ENCODE results near the gene CENPK.
"Not testable (repeated sequence)": the region's sequence is repeated elsewhere in the genome, so short reads cannot be mapped to it uniquely, and the experiment has no call there.

The CENPK gene

DNA sequence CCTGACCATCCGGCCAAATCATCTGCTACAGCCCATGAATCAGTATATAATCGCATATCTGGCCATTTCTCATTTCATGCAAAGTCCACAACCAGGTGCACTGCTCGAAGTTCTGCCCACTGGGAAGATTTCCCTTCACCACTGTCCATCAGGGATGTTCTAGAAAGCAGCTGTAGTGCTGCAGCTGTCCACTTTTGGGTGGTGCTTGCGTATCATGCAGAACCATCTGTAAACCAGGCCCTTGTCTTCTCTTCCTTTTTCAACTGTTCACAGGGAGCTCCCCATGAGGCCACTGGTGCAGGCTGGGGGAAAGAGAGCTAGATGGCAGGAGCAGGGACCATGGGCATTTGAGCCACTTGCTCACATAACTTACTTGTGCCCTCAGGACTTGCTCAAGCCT is 73.8 kb downstream of the CENPK start:
- no peak for DNase-seq

DNA sequence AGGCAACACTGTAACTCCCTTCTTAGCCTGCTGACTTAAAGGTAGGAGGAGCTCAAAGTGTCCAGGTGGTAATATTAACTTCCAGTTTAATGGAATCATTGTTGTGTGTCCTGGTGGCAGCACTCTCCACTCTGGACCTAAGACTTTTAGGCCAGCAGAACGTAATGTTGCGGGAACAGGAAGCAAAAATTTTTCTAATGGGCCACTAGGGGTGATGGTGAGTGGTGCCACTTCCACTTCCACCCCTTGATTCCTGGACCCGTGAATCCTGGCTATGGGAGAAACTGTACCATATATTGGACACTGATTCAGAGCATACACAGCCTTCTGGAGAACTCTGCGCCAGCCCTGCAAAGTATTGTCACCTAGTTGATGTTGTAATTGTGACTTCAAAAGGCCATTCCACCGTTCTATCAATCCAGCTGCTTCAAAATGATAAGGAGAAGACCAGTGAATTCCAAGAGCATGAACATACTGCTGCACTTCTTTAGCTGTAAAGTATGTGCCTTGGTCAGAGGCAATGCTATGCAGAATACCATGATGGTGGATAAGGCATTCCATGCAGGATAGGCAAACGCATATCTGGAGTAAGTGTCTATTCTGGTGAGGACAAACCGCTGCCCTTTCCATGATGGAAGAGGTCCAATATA is 74.8 kb downstream of the CENPK start:
- DNase-seq, result not testable (repeated sequence)

DNA sequence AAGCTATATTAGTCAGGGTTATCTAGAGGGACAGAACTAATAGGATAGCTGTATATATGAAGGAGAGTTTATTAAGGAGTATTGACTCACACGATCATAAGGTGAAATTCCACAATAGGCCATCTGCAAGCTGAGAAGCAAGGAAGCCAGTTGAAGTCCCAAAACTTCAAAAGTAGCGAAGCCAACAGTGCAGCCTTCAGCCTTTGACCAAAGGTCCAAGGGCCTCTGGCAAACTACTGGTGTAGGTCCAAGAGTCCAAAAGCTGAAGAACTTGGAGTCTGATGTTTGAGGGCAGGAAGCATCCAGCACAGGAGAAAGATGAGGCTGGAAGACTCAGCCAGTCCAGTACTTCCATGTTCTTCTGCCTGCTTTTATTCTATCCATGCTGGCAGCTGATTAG is 76.2 kb downstream of the CENPK start:
- DNase-seq, result not testable (repeated sequence)

DNA sequence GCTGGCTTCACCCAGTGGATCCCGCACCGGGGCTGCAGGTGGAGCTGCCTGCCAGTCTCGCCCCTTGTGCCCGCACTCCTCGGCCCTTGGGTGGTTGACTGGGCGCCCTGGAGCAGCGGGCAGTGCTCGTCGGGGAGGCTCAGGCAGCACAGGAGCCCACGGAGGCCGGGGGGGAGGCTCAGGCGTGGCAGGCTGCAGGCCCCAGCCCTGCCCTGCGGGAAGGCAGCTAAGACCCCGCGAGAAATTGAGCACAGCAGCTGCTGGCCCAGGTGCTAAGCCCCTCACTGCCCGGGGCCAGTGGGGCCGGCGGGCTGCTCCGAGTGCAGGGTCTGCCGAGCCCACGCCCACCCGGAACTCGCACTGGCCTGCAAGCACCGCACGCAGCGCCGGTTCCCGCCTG is 77.6 kb downstream of the CENPK start:
- DNase-seq, result no peak

DNA sequence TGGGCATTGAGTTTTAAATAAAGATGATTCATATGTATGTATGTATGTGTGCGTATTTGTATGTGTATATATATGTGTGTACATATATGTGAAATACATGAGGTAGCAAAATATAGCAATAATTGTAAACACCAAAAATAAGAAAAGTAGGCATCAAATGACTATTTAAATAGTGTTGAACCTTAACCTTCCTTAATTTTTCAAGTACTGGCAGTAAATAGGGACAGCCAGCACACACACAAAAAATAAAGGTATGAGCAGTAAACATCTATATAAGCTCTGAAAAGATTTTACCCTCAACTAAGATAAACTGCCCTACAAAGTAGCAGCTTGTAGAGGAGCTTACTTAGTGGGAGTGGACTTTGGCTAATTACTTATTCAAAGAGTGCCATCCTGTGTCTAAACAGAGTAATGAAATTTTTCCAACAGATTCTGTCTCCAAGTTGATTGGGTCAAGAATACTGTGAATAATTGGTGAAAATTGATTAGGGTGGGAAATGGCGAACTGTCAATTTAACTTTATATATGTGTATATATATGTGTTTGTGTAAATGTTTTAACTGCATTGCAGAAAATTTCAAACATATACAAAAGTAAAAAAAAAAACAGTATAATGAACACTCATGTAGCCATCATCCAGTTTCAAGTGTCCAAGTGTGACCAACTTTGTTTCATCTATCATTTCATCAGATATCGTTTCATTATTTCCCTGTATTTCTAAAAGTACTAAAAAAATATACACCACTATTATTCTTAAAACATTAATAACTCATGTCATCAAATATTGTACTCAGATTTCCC is 79.2 kb downstream of the CENPK start:
- peak in 1 of 2 donors; percentile 28 for DNase-seq

DNA sequence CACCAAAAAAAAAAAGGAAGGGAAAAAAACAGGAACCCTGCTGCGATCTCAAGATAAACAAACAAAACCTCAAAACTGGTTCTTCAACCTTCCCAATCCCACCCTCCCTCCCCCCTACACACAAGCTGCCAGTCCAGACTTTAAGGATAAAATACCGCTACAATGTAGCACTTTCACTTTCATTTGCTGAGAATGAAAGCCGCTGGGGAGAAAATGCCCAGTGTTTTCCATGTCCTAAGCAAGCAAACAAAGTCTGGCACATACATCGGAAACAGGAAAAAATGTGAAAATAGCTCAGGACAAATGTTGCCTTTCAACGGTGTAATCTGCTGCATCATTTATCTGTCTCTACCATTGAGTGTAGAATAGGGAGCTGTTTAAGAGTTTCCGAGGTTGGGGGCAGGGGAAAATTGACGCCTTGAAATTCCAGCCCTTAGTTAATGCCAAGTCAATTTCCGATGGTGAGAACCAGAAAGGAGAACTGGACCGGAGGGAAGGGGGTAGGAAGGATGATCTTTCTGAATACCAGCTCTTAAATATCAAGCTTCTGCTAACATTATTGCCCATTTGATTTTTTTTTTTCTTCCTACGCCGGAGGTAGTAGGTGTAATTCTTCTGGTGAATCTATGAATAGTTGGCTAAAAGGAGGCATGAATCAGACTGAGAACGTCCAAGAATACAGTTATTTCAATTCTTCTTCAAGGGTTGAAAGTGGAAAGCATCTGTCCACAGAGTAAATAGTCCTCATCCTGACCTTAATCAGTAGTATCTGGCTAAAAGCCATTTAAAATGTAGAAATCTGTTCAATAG is 80.0 kb downstream of the CENPK start:
- peak; percentile 16 to 25 for DNase-seq

DNA sequence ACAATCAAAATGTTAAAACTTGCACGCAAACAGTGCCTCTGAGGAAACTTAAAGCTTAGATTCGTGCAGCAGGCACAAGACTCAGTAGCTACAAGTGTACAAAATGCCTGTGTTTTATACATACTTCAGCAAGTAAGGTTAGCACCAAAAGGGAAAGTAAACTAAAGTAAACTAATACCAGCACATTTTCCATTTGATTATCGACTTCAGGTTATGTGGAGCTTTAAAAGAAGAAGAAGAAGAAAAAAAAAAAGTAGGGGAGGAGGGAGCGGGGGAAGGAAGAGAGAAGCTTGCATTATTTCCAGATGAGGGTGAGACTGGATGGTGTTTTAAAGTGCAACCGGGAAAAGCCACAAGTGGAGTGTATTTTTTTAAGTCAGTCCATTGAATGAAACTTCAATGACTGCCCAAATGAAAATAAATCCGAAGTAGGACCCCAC is 80.7 kb downstream of the CENPK start:
- no peak for DNase-seq

DNA sequence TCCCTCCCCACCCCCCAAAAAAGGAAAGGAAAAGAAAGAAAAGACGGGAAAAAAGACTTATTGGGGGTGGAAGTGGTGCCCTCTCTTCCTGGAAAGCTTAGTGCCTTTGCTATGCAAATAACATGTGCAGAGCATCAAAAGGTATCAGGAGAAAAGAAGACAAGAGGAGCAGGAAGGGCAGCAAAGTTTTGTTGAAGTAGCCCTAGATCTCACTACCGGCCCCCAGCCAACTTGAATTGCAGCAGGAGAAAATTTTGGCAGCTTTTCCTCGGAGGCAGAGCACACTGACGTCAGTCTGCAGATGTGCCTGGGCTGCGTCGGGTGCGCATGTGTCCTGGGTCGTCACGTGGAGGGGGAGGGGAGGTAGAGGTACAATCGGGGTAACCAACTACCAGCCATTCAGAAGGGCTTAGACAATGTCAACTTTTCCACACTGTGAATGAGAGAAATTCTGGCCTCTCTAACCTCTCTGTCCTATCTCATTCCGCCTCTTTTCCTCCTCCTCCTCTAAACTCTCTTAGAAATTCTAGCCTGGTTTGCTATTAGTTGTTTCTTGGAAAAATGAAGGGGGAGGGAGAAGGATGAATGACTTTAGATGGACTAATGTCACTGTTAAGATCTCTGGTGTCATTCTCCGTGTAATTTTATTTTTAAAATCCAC is 81.2 kb downstream of the CENPK start, which contains the start of gene ADAMTS6:
Gene ADAMTS6 (minus strand): TSS at position 286 of the 661 bp plus-strand sequence. CDS start 8,247 bp downstream, outside the sequence.
- peak; percentile 8 to 56 for DNase-seq

DNA sequence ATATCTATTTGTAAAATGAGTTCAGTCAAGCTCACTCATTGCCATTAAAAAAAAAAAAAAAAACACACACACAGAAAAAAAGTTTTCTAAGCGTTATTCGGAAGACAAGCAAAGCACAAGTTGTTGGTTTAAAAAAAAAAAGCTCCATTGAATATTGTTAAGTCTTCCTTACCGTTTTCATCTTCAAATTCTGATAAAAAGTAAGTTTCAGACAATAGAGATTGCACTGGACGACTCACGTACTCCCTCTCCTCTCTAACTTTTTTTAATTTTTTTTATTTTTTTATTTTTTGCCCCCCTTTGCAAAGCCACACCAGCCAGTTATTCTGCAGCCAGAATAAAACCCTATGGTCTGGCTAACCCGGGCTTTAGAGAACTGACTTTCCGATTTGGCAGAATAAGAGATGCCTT is 81.8 kb downstream of the CENPK start:
- no peak for DNase-seq

DNA sequence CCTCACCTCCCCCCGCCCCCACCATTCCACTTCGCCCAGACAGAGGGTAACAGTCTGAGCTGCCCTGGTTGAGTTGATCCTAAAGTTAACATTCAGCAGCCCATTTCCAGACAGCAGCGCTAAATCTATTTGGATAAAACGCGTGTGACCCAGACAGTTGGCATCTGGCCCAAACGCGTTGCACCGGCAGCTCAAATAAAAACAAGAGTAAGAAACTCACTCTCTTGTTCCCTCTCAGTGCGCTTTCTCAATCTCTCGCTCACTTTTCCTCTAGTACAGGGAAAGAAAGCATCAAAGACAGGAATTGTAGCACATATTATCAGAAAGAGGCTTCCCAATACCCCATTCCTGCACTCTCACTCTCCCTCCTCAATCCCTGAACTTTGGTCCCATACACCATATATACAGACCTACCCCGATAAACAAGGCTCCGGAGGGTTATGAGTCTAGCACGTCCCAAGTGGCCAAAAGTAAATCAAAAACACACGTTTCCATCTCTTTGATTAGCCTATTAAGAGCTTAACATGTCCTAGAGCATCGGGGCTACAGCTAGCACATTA is 82.6 kb downstream of the CENPK start:
- DNase-seq, result peak; percentile 4 to 31

DNA sequence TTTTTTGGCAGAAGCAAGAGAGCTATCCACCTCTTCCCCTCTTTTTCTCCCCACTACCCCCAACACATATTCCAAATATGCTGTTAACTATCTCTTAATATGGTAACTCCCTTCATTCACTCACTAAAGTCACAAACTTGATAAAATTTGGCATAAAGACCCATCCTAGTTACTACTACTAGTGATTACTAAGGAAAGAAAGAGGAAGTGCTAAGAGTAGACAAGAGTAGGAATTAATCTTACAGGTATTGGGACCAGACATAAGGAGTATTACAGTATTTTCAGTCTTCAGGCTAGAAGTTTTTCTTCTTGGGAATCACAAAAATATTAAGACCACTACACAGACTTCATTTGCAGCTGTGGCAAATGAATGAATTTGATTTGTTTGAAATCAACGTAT is 83.4 kb downstream of the CENPK start:
- peak in 1 of 2 donors; percentile 4 for DNase-seq

DNA sequence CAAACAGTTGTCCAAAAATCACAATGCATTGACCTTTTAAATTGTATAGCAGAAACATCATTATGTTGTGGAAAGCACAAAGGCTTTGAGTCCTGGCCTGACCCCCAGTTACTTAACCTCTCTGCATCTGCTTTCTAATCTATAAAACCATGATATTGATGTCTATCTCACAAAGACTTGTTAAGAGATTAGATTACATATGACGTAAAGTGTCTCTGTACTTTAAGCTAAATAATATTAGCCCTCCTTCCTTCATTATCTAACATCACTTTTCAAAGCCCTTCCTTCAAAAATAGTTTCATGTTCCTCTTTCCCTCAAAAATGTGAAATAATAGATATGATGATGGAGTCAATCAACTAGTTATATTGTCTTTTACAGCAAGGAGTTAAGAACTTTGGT is 84.6 kb downstream of the CENPK start:
- DNase-seq, result no peak

DNA sequence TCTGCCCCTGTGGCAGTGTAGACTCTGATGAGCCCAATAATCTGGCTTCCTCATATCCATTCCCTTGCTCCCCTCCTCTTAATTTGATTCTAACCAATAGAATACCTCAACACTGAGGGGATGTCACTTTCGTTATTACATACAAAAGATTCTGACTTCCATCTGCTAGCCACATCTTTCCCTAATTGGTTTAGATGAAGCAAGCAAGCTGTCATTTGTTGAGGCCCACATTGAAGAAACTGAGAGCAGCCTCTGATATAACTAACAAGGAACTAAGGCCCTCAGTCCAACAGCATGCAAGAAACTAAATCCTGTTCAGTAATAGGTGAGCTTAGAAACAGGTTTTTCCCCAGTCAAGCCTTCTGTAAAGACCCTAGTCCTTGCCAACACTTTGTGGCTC is 87.1 kb downstream of the CENPK start:
- no peak for DNase-seq

DNA sequence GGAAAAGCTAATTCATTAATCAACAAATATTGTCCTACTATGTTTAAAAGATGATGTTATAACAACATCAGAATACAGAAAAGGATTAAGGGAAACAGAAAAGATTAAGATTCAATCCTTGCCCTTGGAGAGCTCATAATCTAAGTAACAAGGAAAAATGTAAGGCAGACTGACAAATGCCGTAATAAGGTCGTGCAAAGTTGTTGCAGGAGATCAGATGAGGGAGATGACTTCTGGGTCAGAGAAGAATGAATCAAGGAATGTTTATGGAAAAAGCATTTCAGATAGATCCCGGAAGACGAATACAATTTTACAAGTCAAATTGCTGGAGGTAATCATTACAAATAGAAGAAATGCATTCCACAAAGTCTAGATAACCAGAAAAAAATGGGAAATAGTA is 87.6 kb downstream of the CENPK start:
- no peak for DNase-seq

DNA sequence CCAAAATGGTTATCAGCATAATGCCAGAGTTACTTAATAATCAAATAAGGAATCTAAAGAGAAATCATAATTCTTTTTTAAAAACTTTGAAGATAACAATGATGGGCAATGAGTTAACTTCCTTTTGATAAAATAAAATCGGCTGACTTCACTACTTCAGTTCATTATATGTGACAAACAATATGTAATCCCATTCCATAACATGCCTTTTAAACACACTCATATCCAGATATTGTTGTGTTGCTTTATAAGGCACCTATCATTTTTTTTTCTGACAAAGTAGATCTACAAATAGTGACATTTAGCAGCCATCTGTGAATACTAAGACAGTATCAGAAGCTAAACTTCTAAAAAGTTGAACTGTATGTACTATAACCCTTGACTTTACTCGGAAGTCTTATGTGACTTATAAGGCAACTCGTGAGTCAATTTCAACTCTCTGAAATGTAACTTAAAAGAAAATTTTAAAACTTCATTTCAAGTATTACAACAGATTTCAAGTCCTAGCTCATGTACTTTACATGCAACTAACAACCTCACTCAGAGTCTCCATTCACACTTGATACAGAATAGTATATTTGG is 88.7 kb downstream of the CENPK start:
- no peak for DNase-seq

DNA sequence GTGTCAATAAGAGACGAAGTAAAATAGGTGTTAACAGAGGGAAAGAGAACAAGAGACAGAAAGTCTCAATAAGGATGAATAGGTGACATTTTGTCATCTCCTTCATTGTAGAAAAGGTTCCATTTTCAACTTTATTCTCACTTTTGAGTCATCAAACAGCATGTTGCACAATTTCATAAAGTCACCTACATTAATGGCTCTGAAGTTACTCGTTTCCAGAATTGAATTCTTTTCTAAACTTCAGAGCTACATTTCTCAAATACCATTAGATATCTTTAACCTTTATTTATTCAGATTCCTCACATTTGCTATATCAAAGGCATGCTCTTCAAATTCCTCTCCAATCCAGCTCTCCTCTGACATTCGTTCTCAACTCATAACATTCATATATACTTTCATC is 94.3 kb downstream of the CENPK start:
- no peak for DNase-seq
